HepG2 (cell line): ENCODE measurements around the gene PKDREJ. TPM values are rescaled to one million over a fixed set of nuclear protein-coding genes. Genes with fewer than 3 reads are reported as not detected.

Experiments used
- ATF2 ChIP-seq: sonication (generic); formaldehyde crosslinking; IDR thresholded peaks from 2 replicates; pipeline ENCODE4 v1.4.0; 2020; ENCODE audit warnings: missing genetic modification reagents
- HOXD1 ChIP-seq: sonication (generic); formaldehyde crosslinking; IDR thresholded peaks from 2 replicates; pipeline ENCODE4 v1.5.0; 2020; ENCODE audit warnings: missing genetic modification reagents
- JUN ChIP-seq: sonication (generic); formaldehyde crosslinking; IDR thresholded peaks from 2 replicates; pipeline ENCODE4 v1.4.0; 2020; ENCODE audit warnings: mild to moderate bottlenecking, missing genetic modification reagents
- NFE2L2 ChIP-seq: fragments of 150-350 bp; IDR thresholded peaks from 2 replicates; pipeline ENCODE4 v1.6.1; 2014; ENCODE audit warnings: low read length
- RNF2 ChIP-seq: fragments of 450-650 bp; conservative IDR thresholded peaks from 2 replicates; pipeline ENCODE4 v1.6.1; 2016; ENCODE audit warnings: low read depth
- SETDB1 ChIP-seq: sonication (generic); formaldehyde crosslinking; IDR thresholded peaks from 2 replicates; pipeline ENCODE4 v1.5.1; 2020; ENCODE audit warnings: missing genetic modification reagents, mild to moderate bottlenecking, borderline replicate concordance
- ZBTB39 ChIP-seq: sonication (generic); formaldehyde crosslinking; IDR thresholded peaks from 2 replicates; pipeline ENCODE4 v1.5.0; 2020; ENCODE audit warnings: missing genetic modification reagents
- ZNF292 ChIP-seq: sonication (generic); formaldehyde crosslinking; IDR thresholded peaks from 2 replicates; pipeline ENCODE4 v1.8.1; 2022; ENCODE audit warnings: mild to moderate bottlenecking, low read depth, missing genetic modification reagents, borderline replicate concordance
- ZNF329 ChIP-seq: sonication (generic); formaldehyde crosslinking; IDR thresholded peaks from 2 replicates; pipeline ENCODE4 v1.9.0; 2021; ENCODE audit warnings: low read depth, mild to moderate bottlenecking, missing genetic modification reagents
- ZNF44 ChIP-seq: sonication (generic); formaldehyde crosslinking; IDR thresholded peaks from 2 replicates; pipeline ENCODE4 v1.5.1; 2020; ENCODE audit warnings: mild to moderate bottlenecking, missing genetic modification reagents
- ZNF614 ChIP-seq: IDR thresholded peaks from 2 replicates; pipeline ENCODE4 v1.6.1; 2018; ENCODE audit warnings: missing biosample characterization, missing genetic modification reagents, inconsistent platforms, borderline replicate concordance
- ZNF772 ChIP-seq: sonication (generic); formaldehyde crosslinking; IDR thresholded peaks from 2 replicates; pipeline ENCODE4 v1.5.0; 2020; ENCODE audit warnings: mild to moderate bottlenecking, missing genetic modification reagents
- ZNF839 ChIP-seq: sonication (generic); formaldehyde crosslinking; IDR thresholded peaks from 2 replicates; pipeline ENCODE4 v1.4.0; 2020; ENCODE audit warnings: missing genetic modification reagents, mild to moderate bottlenecking, borderline replicate concordance
- polyA plus RNA-seq, 8 experiments: library from polyadenylated mRNA; depleted of rRNA in 3 of 8; stranded (reverse) in 7 of 8; unstranded in 1 of 8; fragments of >200 nt; fragmentation: Illumina TruSeq in 4 of 8; extraction: Trizol in 4 of 8; gene quantifications; 2 replicates each; pipeline versions ENCODE4 v1.2.1 to v1.2.3, GENCODE V29; 2011 to 2016; ENCODE audit warnings: low read depth in 4 of 8, missing spikeins in 1 of 8, mixed read lengths in 1 of 8; ENCODE audit not compliant: insufficient read depth in 1 of 8
- total RNA-seq, 5 experiments: library from RNA; depleted of rRNA; stranded (reverse); fragments of >200 nt; fragmentation: Illumina TruSeq; extraction: Trizol; gene quantifications; 2 replicates each; pipeline ENCODE4 v1.2.3, GENCODE V29; 2016; ENCODE audit warnings: low read depth in 1 of 5
- TF ChIP-seq, protein P1 (sequence below): sonication (generic); formaldehyde crosslinking; IDR thresholded peaks from 2 replicates; pipeline ENCODE4 v1.4.0; 2020; ENCODE audit warnings: mild to moderate bottlenecking, missing genetic modification reagents
- TF ChIP-seq, protein P2 (sequence below): sonication (generic); formaldehyde crosslinking; IDR thresholded peaks from 2 replicates; pipeline ENCODE4 v1.4.0; 2020; ENCODE audit warnings: mild to moderate bottlenecking, missing genetic modification reagents

The PKDREJ gene
- total and polyA plus RNA-seq, 2 of the 13 experiments (the other 11 are each of a cell fraction or from before 2014, with no cell fraction given), result not detected

DNA sequence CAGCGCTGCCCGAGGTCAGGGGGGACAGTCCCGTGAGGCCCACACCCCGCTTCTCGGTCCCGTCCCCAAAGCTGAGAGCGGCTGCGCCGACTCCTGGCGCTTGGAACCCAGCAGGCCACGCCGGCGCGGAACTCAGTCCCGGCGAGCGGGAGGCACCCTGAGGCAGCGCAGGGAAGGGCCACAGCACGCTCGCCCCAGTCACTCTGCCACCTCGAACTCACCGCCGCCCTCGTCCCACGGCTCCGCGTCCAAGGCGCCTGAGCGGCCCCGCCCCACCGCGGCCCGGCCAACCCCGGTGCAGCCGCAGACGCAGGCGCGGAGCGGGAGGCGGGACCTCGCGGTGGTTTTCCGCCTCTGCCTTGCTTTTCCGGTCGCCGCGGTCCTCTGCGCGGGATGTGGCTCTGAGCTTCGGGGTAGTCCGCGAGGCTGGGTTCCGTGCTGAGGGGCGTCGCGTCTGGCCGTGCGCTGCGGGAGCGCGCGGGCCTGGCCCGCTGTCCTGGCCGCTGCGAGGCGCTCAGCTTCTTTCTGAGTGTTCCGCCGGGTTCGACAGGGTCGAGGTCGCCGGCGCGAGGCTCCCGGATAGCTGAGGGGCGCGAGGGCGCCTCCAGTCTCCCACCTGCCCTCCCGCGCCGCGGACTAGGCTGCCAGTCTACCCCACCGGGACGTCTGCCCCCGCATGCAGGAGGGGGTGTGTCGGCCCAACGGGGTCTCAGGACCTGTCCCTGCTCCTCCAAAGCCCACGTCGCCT is 12.9 kb downstream of the PKDREJ start, which contains the start of gene CDPF1 (continued):
- TF ChIP-seq ATF2 (no peak), HOXD1 (CRISPR knock-in tag) (0 out of 2 replicates have a peak, but pooled peaks have one; percentile 27), ZNF772 (CRISPR knock-in tag) (peak; percentile 91), ZNF44 (no peak), ZNF329 (CRISPR knock-in tag) (peak; percentile 88), JUN (CRISPR knock-in tag) (no peak), NFE2L2 (no peak), ZNF839 (0 out of 2 replicates have a peak, but pooled peaks have one; percentile 3), ZNF292 (CRISPR knock-in tag) (no peak), ZBTB39 (CRISPR knock-in tag) (0 out of 2 replicates have a peak, but pooled peaks have one; percentile 14), RNF2 (peak; percentile 70), SETDB1 (CRISPR knock-in tag) (no peak), ZNF614 (CRISPR knock-in tag) (no peak; the same call in 1 of the 2 replicates)
- TF ChIP-seq, protein P1, sequence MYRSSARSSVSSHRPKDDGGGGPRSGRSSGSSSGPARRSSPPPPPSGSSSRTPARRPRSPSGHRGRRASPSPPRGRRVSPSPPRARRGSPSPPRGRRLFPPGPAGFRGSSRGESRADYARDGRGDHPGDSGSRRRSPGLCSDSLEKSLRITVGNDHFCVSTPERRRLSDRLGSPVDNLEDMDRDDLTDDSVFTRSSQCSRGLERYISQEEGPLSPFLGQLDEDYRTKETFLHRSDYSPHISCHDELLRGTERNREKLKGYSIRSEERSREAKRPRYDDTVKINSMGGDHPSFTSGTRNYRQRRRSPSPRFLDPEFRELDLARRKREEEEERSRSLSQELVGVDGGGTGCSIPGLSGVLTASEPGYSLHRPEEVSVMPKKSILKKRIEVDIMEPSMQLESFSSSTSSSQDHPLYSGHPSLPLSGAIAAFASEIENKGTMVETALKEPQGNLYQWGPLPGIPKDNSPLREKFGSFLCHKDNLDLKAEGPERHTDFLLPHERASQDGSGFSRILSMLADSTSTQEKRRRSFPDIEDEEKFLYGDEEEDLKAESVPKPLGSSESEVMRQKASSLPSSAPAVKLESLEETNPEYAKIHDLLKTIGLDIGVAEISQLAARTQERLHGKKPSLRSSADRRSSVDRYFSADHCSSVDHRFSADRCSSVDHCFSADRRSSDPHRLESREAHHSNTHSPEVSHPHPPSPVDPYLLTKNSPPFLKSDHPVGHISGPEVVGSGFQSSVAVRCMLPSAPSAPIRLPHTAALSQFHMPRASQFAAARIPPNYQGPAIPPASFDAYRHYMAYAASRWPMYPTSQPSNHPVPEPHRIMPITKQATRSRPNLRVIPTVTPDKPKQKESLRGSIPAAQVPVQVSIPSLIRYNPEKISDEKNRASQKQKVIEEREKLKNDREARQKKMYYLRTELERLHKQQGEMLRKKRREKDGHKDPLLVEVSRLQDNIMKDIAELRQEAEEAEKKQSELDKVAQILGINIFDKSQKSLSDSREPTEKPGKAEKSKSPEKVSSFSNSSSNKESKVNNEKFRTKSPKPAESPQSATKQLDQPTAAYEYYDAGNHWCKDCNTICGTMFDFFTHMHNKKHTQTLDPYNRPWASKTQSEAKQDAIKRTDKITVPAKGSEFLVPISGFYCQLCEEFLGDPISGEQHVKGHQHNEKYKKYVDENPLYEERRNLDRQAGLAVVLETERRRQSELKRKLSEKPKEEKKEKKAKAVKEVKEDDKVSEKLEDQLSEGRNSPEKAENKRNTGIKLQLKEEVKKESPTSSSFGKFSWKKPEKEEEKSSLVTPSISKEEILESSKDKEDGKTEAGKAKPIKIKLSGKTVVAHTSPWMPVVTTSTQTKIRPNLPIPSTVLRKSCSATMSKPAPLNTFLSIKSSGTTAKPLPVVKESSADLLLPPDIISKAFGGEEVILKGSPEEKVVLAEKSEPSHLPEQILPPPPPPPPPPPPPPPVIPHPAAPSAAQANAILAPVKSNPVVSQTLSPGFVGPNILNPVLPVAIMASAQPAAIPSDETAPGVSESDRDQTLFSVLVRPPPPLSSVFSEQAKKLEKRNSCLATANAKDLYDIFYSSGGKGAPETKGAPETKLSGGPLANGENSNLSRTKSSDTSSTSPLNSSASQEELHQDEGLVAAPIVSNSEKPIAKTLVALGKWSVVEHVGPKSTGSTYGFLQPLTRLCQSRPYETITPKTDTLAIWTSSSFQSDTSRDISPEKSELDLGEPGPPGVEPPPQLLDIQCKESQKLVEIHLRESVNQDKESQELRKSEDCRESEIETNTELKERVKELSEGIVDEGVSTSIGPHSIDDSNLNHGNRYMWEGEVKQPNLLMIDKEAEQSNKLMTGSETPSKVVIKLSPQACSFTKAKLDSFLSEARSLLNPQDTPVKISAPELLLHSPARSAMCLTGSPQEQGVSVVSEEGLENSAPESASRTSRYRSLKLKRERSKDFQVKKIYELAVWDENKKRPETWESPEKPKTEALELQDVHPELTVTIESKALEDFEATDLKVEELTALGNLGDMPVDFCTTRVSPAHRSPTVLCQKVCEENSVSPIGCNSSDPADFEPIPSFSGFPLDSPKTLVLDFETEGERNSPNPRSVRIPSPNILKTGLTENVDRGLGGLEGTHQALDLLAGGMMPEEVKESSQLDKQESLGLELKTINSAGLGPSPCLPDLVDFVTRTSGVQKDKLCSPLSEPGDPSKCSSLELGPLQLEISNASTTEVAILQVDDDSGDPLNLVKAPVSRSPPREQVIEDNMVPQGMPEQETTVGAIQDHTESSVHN (CRISPR knock-in tag), result no peak
- TF ChIP-seq, protein P2, sequence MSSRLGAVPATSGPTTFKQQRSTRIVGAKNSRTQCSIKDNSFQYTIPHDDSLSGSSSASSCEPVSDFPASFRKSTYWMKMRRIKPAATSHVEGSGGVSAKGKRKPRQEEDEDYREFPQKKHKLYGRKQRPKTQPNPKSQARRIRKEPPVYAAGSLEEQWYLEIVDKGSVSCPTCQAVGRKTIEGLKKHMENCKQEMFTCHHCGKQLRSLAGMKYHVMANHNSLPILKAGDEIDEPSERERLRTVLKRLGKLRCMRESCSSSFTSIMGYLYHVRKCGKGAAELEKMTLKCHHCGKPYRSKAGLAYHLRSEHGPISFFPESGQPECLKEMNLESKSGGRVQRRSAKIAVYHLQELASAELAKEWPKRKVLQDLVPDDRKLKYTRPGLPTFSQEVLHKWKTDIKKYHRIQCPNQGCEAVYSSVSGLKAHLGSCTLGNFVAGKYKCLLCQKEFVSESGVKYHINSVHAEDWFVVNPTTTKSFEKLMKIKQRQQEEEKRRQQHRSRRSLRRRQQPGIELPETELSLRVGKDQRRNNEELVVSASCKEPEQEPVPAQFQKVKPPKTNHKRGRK (CRISPR knock-in tag), result no peak
